HG02642 (cell line): Measurements from ENCODE around the gene NRM.
"Not testable (repeated sequence)": the region's sequence is repeated elsewhere in the genome, so short reads cannot be mapped to it uniquely, and the experiment has no call there.

Experiments used
- ATAC-seq: cut with Tn5 transposase; IDR thresholded peaks from one replicate; pipeline ENCODE4 v1.9.1; 2021; ENCODE audit warnings: mild to moderate bottlenecking; ENCODE audit not compliant: unreplicated experiment, poor library complexity

The NRM gene

GRCh38 chr6:30676660-30677285 is 14.0 kb downstream of the NRM start:
- ATAC-seq: no peak

GRCh38 chr6:30672445-30673253 is 18.1 kb downstream of the NRM start, which contains the start of gene DHX16:
TSS of gene DHX16 (minus strand) at chr6:30673006. CDS start at chr6:30672841, 165 bp downstream.
- ATAC-seq: peak; percentile 78

- ATAC-seq: no peak
Measured at GRCh38 chr6:30670760-30671527, 19.8 kb downstream of the NRM start.

- ATAC-seq: not testable (repeated sequence)
Measured at GRCh38 chr6:30666300-30666699, 24.5 kb downstream of the NRM start.

- ATAC-seq: no peak
Measured at GRCh38 chr6:30664994-30665767, 25.6 kb downstream of the NRM start.

DNA sequence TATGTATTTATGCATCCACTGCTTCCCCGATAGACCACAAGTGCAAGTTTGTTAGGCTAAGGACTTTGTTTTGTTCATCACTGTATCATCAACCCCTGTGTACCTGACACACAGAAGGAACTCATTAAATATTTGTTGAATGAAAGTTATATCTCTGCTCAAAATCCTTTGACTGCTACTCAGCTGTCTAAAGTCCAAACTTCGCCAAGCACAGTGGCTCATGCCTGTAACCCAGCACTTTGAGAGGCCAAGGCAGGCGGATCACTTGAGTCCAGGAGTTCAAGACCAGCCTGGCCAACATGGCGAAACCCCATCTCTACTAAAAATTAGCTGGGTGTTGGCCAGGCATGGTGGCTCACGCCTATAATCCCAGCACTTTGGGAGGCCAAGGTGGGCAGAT is 32.9 kb downstream of the NRM start:
- not testable (repeated sequence) for ATAC-seq

DNA sequence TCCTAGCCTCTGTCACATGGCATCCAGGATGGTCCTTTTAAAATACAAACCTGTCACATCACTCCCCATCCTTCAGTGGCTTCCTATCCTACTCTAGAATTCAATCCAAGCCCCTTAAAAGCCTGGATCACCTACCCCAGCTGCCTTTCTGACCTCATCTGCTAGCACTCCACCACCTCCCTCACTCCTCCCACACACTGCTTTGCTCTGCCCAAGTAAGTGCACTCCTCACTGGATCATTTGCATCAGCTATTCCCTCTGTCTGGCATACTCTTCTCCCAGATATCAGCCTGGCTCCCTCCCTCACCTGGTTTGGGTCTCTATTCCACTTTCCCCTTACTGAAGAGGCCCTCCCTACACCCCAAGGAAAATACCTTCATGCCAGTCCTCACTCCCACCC is 33.3 kb downstream of the NRM start:
- no peak for ATAC-seq

GRCh38 chr6:30656513-30656912 is 34.3 kb downstream of the NRM start:
- ATAC-seq: no peak

DNA sequence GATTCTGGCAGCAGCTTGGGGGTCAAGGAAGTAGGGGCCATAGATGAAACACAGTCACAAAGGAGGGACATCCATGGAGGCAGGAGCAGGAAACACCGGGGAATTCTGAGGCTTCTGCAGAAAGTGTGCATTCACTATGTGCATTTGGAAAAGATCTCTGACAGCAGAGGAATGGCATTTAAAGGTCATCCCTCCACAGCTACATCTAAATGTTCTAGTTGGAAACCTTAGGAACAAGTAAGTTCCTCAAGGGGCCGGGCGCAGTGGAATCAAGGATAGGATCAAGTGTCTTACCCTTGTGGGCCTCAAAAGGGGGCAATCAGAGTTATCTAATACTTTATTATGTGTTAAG is 35.1 kb downstream of the NRM start:
- ATAC-seq: no peak

- ATAC-seq: no peak
Measured at GRCh38 chr6:30654798-30655742, 35.7 kb downstream of the NRM start.

- no peak for ATAC-seq
Measured at GRCh38 chr6:30651143-30651542, 39.6 kb downstream of the NRM start.

GRCh38 chr6:30647242-30648116 is 43.3 kb downstream of the NRM start:
- peak; percentile 76 for ATAC-seq

- peak; percentile 60 for ATAC-seq
Measured at GRCh38 chr6:30646450-30647241, 44.1 kb downstream of the NRM start, which contains the start of gene C6orf136. TSS of gene C6orf136 (plus strand) at chr6:30647133. CDS start at chr6:30647232, 99 bp downstream.

- ATAC-seq: no peak
Measured at GRCh38 chr6:30645989-30646388, 44.8 kb downstream of the NRM start.

DNA sequence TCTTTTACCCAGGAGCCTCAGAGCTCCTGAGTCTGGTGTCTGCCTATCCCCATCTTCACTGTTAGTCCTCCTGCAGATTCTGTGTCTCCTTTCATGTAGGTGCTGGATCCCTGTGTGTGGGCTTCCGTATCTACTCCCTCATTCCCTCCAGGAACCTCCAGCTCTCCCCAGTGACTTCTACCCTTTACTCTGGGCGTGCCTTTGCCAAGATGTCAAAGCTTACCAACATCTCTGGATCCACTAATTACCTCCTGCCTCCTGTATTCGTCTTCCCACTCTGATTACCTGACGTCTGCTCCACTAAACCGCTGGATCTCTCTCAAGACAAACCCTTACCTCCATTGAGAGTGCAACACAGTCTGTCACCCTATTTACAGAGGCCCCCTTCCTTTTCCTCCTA is 46.0 kb downstream of the NRM start:
- no peak for ATAC-seq

DNA sequence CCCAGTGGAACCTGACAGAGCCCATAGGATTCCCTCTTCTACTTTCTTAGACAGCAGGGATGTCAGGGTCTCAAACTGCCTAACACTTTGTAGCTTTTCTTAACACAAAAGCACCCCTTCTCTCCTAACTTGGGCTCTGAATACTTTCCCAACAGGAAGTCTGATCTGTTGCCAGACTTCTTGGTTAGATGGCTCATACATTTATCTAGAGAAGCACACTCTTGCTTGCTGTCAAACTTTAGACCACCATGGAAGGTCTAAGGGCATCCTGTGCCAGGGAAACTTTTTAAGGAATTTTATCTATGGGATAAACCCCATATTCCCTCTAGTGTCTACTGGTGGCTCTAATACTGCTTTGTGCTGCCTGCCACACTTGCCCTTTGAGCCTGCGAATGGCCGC is 47.1 kb downstream of the NRM start:
- ATAC-seq: no peak

GRCh38 chr6:30641048-30641447 is 49.7 kb downstream of the NRM start:
- ATAC-seq: no peak
